ENCODE results near the gene PPP2R2C. TPM values are rescaled to one million over a fixed set of nuclear protein-coding genes. Genes with fewer than 3 reads are reported as not detected.

Gene PPP2R2C
- total and polyA plus RNA-seq, 11 donors, result 0.22 to 20.0 (median 6.8) TPM

DNA sequence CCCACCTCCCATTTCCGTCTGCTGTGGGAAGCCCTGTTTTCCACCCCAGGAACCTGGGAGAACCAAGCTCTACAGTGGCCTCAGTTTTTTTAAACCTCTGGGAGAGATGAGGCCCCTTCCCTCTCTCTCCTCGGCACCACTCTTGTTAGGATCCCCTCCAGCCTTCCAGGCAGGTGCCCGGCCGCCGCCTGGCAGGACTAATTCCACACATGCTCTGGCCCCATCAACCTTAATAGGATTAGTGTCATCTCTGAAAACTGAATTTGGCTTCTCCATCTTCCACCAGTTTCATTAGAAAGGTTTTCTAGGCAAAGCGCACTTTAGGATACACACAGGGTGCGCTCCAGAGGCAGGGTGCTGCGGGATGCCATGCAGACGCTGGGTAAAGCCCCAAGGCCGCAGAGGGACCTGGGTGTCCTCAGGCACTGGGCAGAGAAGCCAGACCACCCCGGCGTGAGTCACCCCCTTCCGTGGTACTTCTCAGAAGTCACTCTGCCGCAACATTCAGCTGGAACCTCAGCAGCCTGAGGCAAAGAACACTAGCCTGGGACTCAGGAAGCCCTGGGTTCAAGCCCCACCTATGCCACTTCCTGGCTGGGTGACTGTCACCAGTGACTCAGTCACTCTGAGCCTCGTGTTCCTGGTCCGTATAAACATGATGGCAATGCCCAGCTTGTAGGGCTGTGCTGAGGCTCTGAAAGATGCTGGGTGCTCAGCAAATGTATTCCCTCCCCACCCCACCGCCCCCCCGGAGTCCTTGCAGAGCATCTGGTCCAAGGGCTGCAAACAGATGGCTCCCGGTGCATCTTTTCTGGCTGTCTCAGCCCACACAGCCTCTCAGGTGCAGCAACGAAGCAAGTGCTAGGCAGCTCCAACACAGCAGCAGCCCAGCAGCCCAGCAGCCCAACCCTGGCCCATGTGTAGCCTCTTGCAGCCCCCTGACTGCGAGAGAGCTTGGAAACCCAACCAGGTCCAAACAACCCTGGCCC is 29.1 kb downstream of the PPP2R2C start:
- intact Hi-C loops (cut with DNase I), result no loop called here
- Histone ChIP-seq H3K4me3 (no peak overlapping the region), H3K27me3 (peaks cover 0 to 35% (median 0%) of the 10 kb centered on the region in 9 donors), H3K36me3 (no peaks in the 10 kb centered on the region), H3K9me3 (no peaks in the 10 kb centered on the region), H3K4me1 (peaks cover 0 to 23% (median 6%) of the 10 kb centered on the region in 12 donors), H3K27ac (no peak overlapping the region)
- no peak for TF ChIP-seq POLR2A (IDR thresholded peaks at IDR 0.05)
- TF ChIP-seq, protein P1, sequence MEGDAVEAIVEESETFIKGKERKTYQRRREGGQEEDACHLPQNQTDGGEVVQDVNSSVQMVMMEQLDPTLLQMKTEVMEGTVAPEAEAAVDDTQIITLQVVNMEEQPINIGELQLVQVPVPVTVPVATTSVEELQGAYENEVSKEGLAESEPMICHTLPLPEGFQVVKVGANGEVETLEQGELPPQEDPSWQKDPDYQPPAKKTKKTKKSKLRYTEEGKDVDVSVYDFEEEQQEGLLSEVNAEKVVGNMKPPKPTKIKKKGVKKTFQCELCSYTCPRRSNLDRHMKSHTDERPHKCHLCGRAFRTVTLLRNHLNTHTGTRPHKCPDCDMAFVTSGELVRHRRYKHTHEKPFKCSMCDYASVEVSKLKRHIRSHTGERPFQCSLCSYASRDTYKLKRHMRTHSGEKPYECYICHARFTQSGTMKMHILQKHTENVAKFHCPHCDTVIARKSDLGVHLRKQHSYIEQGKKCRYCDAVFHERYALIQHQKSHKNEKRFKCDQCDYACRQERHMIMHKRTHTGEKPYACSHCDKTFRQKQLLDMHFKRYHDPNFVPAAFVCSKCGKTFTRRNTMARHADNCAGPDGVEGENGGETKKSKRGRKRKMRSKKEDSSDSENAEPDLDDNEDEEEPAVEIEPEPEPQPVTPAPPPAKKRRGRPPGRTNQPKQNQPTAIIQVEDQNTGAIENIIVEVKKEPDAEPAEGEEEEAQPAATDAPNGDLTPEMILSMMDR (IDR thresholded peaks at IDR 0.05), result no peak
- peak in 1 of 5 donors; percentile 42 for DNase-seq
- 78 to 91% (median 83%) methylated on average over 8 to 21 of the region's 21 CpGs for WGBS, 4 donors
- no peak for ATAC-seq

DNA sequence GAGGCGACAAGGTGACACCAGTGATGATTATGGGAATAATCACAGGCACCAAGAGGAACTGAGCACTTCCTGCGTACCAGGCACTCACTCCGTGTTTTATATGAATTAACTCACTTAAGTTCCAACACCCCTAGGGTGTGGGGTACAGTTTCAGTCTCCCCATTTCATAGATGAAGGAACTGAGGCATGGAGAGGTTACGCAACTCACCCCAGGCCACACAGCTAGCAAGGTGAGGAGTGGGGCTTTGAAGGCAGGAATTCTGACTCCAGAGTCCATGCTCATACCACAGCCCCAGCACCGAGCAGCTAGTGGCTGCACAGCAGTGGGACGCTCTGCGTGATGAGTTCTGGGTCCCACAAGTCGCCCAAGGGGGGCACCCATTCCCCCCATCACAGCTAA is 29.9 kb downstream of the PPP2R2C start:
- H3K9me3 ChIP-seq, result no peaks in the 10 kb centered on the region
- TF ChIP-seq POLR2A (IDR thresholded peaks at IDR 0.05), result no peak
- TF ChIP-seq, protein P1 (IDR thresholded peaks at IDR 0.05), result no peak
- H3K4me1 ChIP-seq, result peaks cover 0 to 22% (median 6%) of the 10 kb centered on the region in 12 donors
- WGBS, 4 donors, result 77 to 86% (median 79%) methylated on average over 8 of the region's 8 CpGs
- DNase-seq (no peak), ATAC-seq (no peak)
- no peak overlapping the region for H3K4me3 ChIP-seq
- no peaks in the 10 kb centered on the region for H3K36me3 ChIP-seq
- peaks cover 0 to 27% (median 0%) of the 10 kb centered on the region in 9 donors for H3K27me3 ChIP-seq
- intact Hi-C loops (cut with DNase I), result no loop called here
- no peak overlapping the region for H3K27ac ChIP-seq

DNA sequence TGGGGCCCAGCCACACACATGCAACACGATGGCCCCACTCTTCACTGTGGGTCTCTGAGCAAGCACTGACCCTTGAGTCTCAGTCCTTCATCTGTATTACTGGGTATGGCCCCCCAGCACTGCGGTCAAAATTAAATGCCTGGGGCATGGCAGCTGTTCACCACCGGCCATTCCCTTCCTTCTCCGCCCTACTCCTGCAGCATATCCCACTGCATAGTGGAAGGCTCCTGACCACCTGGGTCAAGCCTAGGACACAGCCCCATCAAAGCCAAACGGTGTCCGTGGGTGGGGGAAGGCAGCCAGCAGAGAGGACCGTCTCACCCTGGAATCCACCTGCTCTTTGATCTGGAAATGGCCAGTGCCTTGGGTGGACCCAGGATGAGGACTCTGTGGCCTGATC is 30.7 kb downstream of the PPP2R2C start:
- intact Hi-C loops (cut with DNase I), result no loop called here
- Histone ChIP-seq H3K4me3 (no peak overlapping the region), H3K36me3 (no peaks in the 10 kb centered on the region), H3K9me3 (no peaks in the 10 kb centered on the region), H3K27ac (no peak overlapping the region), H3K4me1 (peaks cover 0 to 14% (median 2%) of the 10 kb centered on the region in 12 donors), H3K27me3 (peaks cover 0 to 26% (median 0%) of the 10 kb centered on the region in 9 donors)
- no peak for TF ChIP-seq POLR2A (IDR thresholded peaks at IDR 0.05)
- TF ChIP-seq, protein P1 (IDR thresholded peaks at IDR 0.05), result no peak
- WGBS, 4 donors, result 85 to 92% (median 86%) methylated on average over 4 to 7 of the region's 7 CpGs
- no peak for DNase-seq
- no peak for ATAC-seq

DNA sequence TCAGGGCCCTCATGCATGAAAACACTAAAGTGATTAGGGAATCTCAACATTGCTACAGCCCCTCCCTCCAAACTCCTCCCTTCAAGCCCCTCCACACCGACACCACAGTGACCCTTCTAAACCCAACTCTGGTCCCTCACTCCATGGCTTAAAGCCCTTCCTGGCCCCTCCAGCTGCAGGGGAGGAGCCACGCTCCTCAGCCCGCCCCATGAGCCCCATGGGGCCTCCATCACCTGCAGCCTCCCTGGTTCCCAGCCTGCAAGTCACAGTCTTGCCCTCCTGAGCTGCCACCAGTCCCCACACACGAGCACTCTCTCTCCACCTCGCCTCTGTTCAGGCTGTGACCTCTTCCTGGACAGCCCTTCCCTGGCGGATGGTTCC is 31.2 kb downstream of the PPP2R2C start:
- 62 to 69% (median 64%) methylated on average over 6 of the region's 6 CpGs for WGBS, 4 donors

More for the DNA sequence above, 31.2 kb downstream of the PPP2R2C start:
- intact Hi-C loops (cut with DNase I), result no loop called here
- DNase-seq (no peak), ATAC-seq (no peak)
- Histone ChIP-seq H3K4me1 (peaks cover 0 to 9% (median 0%) of the 10 kb centered on the region in 12 donors), H3K27ac (no peak overlapping the region), H3K9me3 (no peaks in the 10 kb centered on the region), H3K27me3 (peaks cover 0 to 25% (median 0%) of the 10 kb centered on the region in 9 donors), H3K36me3 (no peaks in the 10 kb centered on the region), H3K4me3 (no peak overlapping the region)
- TF ChIP-seq POLR2A (IDR thresholded peaks at IDR 0.05), result no peak
- TF ChIP-seq, protein P1 (IDR thresholded peaks at IDR 0.05), result no peak

Data from heart left ventricle (tissue), 16 donors.